ENCODE results near the gene NFIC.
"Not testable (repeated sequence)": the region's sequence is repeated elsewhere in the genome, so short reads cannot be mapped to it uniquely, and the experiment has no call there.

DNA sequence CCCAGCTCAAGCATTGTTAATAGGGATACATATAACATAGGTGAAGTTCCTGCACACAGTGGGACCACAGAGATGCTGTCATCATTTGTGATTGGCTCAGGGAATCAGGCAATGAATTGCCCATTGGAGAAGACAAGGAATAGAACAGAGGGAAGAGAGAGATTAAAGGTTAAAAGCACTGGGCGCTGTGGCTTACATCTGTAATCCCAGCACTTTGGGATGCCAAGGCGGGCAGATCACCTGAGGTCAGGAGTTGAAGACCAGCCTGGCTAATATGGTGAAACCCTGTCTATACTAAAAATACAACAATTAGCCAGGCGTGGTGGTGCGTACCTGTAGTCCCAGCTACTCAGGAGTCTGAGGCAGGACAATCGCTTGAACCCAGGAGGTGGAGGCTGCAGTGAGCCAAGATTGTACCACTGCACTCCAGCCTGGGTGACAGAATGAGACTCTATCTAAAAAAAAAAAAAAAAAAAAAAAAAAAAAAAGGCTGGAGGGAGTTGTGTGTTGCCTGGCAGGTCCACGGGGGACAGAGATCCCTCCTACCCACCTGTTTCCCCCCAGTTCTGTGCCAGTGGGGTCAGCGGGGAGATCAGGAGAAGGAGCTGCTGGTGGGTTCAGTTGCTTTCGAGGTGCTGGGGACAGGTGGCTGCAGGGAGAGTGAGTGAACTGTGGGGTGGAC lies 31.5 kb upstream of the NFIC start:
- not testable (repeated sequence) for TF ChIP-seq POLR2A (IDR thresholded peaks at IDR 0.05; ENCODE audit: low read depth, low read length); POLR2AphosphoS5 (IDR thresholded peaks at IDR 0.05; ENCODE audit: low read depth, low read length); TAF1 (IDR thresholded peaks at IDR 0.05; ENCODE audit: low read depth, low read length); POU2F2 (IDR thresholded peaks at IDR 0.05; ENCODE audit: low read depth, low read length); SPI1 (IDR thresholded peaks at IDR 0.05; ENCODE audit: low read depth, low read length); PAX5 (IDR thresholded peaks at IDR 0.05; ENCODE audit: insufficient read depth, low read length, severe bottlenecking)

Data from GM12891 (cell line).